LHCN-M2 (cell line): ENCODE measurements around the gene CFLAR. TPM values are rescaled to one million over a fixed set of nuclear protein-coding genes. Genes with fewer than 3 reads are reported as not detected.

Experiments used
- DNase-seq: peaks from one replicate; pipeline ENCODE4 v3.0.0-alpha.2; 2012; ENCODE audit warnings: low read depth
- total RNA-seq: library from RNA; depleted of rRNA; stranded (reverse); fragments of >200 nt; gene quantifications from 2 replicates; pipeline ENCODE4 v1.2.3, GENCODE V29; 2014; rRNA removed

Gene CFLAR
- total RNA-seq, 1 experiment from 2014 or later, result 50.0 TPM

DNA sequence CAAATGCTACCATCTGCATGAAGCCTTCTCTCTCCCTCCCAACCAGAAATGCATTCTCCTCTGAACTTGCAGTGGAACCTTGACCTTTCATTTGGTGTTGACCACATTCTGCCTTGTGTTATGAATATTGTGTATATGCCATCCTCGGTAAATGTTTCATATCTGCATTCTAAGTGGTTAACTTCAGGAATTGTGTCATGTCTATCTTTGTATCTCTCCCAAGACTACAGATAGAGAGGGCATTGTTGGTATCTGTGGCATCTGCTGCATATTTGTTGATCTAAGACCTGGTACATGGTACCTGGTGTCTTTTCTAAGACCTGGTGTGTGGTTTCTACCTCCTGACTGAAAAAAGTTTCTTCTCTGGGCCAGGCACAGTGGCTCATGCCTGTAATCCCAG lies 101.0 kb downstream of the CFLAR start:
- DNase-seq, result no peak

DNA sequence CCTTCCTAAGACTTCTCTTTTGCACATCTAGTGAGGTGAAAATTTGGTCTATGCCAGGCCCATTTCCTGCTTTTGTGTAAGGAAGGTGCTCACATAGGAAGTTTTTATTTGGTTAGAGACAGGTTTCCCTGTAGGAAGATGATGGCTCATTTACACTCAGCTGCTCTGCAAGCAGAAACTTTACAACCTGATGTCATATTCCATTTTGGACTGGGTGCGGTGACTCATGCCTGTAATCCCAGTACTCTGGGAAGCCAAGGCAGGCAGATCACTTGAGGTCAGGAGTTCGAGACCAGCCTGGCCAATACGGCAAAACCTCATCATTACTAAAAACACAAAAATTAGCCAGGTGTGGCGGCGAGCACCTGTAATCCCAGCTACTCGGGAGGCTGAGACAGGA lies 102.8 kb downstream of the CFLAR start:
- peak; percentile 50 for DNase-seq

DNA sequence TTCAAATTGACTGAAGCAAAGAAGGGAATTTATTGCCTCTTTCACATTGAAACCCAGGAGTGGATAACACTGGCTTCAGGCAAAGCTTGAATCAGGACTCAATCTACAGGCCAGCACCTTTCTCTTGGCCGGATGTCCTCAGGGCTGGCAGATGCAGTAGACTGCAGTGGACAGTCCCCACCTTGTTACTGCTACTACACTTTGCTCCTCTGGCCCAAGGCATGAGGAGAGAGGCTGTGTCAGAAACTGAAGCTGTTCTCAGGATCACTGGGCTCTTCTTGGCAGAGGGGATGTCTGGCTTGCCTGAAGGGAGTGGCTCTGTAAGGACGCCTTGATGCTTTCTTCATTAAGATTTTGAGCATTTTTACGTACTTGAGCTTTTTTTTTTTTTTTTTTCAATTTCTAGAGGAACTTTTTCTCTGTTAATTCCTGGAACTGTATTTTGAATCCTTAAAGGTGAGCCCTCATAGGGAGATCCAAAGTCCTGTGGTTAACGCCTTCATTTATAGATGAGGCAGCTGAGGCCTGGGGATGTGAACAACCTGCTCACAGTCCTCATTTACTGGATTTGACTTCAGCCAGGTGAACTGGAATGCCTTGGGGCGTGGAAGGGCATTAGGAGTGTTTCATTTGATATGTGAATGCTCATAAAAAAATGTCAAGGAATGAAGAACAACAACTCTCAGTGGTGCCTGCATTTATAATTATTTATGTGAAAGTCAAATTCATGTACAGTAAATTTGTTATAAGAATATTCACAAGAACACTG lies 103.5 kb downstream of the CFLAR start:
- no peak for DNase-seq

DNA sequence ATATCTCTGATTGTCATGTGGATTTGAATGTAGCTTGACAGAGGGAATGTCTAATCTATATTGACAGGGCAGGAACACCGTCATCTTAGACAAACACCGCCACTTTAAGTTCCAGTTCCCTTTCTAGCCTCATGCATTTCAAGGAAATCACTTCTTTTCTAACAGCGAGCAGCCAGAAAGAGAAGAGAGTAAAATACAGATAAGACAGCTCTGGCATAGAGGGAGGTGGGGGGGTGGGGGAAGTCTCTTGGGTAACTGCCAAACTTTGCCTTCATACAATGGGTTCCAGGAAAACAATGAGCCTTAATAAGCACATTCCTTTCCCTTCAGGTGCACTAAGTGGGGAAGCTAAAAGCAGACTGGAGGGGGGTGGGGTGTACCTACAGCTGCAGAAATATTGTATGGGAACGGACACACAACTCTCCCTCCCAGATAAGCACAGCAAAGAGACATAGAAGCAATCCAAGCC lies 104.2 kb downstream of the CFLAR start:
- DNase-seq, result no peak

GRCh38 chr2:201223089-201224073 lies 107.4 kb downstream of the CFLAR start:
- DNase-seq, result no peak

Other genes with a start within 250 kb of the CFLAR start
- 66.8 and 106 TPM in 2 replicates for gene PPIL3, start 227.1 kb upstream of the CFLAR start, total RNA-seq
- 34.5 and 38.3 TPM in 2 replicates for gene NIF3L1, start 226.8 kb upstream of the CFLAR start, total RNA-seq
- 15.6 and 15.8 TPM in 2 replicates for gene ORC2, start 152.5 kb upstream of the CFLAR start, total RNA-seq
- 3.6 and 3.7 TPM in 2 replicates for gene HYCC2, start 44.5 kb upstream of the CFLAR start, total RNA-seq
- gene NDUFB3, start 44.2 kb upstream of the CFLAR start, total RNA-seq, result 89.9 and 127 TPM in 2 replicates
- 0.38 and 0.52 TPM in 2 replicates for gene CASP10, start 67.0 kb downstream of the CFLAR start, total RNA-seq
- 19.6 and 23.0 TPM in 2 replicates for gene CASP8, start 144.4 kb downstream of the CFLAR start, total RNA-seq
- 1.3 and 3.7 TPM in 2 replicates for gene FLACC1, start 241.2 kb downstream of the CFLAR start, total RNA-seq